GM21528 (cell line): ENCODE data around the gene DIAPH2.

Source experiments
- ATAC-seq: cut with Tn5 transposase; IDR thresholded peaks from one replicate; pipeline ENCODE4 v1.9.1; 2021; ENCODE audit warnings: mild to moderate bottlenecking, moderate library complexity; ENCODE audit not compliant: unreplicated experiment, low FRiP score

Gene DIAPH2

GRCh38 chrX:96918864-96919263 lies 234.2 kb downstream of the DIAPH2 start:
- ATAC-seq = no peak

DNA sequence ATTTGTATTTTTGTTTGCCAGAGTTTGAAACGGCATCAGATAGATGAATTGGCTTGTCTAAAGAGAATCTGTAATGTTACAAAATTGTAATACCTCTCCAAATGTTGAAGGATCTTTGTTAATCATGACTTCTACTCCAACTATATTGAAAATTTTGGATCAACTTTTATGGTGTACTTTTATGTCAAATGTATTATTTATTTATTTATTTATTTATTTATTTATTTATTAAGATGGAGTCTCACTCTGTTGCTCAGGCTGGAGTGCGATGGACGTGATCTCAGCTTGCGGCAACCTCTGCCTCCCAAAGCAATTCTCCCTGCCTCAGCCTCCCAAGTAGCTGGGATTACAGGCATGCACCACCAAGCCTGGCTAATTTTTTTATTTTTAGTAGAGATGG lies 235.0 kb downstream of the DIAPH2 start:
- ATAC-seq = no peak

DNA sequence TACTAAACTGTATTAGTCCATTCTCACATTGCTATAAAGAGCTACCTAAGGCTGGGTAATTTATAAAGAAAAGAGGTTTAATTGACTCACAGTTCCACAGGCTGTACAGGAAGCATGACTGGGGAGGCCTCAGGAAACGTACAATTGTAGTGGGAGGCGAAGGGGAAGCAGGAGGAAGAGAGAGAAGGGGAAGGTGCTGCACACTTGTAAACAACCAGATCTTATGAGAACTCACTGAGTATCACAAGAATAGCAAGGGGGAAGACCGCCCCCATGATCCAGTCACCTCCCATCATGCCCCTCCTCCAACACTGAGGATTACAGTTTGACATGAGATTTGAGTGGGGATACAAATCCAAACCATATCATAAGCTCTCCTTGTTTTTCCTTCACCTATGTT lies 239.9 kb downstream of the DIAPH2 start:
- ATAC-seq = no peak

DNA sequence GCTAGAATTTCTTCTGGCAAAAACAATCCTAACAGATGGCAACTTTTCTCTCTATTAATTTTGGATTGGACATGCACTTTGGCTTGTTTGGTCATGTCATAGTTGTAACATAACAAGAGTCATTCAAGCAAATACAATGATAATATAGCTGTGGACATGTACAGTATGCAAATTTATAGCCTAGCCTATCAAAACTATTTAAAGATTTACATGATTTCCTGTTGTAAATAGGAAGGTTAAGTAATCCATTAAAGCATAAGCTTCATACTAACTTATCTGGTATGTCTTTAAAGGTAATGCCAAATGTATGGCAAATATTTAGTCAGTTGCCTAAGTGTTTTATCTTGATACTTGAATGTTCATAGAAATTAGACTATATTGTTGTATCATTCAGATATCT lies 244.4 kb downstream of the DIAPH2 start:
- no peak for ATAC-seq

GRCh38 chrX:96957718-96958117 lies 273.1 kb downstream of the DIAPH2 start:
- ATAC-seq = no peak

- no peak for ATAC-seq
These were observed 287.2 kb downstream of the DIAPH2 start for GRCh38 chrX:96971812-96972211.

- no peak for ATAC-seq
These were observed 294.3 kb downstream of the DIAPH2 start for GRCh38 chrX:96978906-96979305.

DNA sequence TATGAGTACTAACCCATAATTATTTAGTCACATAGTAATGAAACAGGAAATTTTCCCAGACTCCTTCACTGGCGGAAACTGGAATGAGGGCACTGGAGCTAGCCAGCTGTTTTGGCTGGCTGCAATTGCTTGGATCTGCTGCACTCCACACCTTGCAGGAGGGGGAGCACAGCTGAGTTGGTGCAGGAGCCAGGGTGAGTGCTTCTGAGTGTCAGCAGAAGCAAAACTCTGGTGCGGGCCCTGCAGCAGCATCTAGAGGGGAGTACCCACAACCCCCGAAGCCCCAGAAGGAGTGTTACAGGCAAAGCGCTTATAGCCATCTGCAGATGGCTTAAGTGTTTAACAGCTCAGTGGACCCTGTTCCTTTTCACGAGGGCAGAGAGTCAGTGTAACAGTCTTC lies 295.1 kb downstream of the DIAPH2 start:
- no peak for ATAC-seq

GRCh38 chrX:96982161-96982560 lies 297.5 kb downstream of the DIAPH2 start:
- no peak for ATAC-seq

GRCh38 chrX:96984538-96984937 lies 299.9 kb downstream of the DIAPH2 start:
- ATAC-seq = no peak

DNA sequence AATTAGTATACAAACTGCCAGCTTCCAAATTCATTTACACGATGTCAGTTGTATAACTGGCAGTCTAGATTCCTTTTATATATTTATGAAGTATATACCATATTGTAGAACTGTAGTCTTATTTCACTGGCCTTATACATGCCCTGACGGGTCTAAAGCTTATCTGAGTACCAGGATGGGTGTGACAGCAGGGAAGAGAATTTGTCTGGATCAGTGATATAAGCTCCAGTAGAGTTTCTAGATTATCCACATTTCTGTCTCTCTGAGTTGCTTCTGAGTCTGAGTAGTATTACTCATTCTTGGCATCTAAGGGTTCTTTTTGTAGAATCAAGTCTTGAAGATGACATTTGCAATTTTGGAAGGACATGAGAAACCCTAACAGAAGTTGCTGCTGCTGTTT lies 300.4 kb downstream of the DIAPH2 start:
- ATAC-seq = no peak

DNA sequence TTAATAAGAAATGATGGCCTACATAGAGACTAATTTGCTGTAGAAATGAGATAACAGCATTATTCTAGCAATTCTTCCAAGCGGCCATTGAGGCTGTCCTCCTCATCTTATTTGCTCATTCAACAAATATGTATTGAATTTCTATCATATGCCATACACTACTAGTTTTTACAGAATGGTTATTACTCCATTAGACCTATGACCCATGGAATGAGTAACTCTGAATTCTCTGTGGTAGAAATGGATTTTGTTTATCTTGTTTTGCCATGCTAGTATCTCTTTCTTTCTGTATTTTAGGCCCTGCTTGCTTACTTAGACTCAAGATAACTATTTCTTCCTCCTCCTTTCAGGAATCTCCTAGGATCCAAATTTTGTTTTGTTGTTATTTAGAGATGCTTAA lies 302.6 kb downstream of the DIAPH2 start:
- ATAC-seq = no peak

DNA sequence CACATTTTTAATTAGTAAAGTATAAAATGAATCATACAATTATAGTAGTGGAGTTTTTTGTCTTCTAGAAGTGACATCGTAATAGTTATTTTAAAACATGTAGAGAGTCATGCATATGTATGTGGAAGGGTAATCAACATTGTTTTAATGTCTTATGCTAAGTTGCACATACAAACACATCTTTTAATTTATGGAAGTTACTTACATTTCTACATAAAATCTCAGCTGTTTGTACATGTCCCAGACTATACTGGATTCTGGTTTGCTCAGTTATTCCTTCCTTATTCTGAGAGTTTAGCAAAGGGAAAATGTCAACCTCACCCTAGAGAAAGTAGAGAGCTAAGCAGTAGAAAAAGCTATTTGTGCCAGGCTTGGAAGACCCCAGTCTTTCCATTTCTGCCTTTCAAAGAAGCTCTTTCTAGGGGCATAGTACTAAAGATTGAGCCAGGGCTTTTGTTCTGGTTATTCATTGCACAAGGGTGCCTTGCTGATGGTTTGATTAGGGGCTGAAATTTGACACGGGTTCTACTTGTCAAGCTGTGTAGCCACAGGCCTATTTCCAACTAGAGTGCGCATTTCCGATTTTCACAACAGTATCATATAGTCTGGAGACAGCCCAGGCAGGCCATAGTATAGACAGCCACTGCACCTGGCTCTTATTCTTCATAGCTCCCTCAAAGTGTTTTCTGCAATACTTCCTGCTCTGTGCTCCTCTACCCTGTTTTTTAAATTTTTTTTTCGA lies 305.4 kb downstream of the DIAPH2 start:
- no peak for ATAC-seq

DNA sequence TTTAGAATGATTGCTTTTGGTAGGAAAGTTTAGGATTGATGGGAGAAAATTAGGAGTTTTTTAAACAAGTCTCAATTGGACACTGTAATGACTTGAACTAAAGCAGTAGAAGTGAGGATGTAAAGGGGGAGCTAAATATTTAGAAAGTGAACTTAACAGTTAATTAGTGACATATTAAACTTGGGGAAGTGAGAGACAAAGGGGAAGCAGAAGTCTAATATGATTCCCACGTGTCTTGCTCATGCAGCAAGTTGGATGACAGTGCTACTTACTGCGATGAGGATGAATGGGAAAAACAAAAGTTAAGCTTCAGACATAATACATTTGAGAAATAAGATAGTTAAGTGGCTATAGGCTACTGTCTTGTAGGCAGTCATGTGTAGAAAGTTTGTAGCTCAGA lies 309.5 kb downstream of the DIAPH2 start:
- ATAC-seq = no peak

DNA sequence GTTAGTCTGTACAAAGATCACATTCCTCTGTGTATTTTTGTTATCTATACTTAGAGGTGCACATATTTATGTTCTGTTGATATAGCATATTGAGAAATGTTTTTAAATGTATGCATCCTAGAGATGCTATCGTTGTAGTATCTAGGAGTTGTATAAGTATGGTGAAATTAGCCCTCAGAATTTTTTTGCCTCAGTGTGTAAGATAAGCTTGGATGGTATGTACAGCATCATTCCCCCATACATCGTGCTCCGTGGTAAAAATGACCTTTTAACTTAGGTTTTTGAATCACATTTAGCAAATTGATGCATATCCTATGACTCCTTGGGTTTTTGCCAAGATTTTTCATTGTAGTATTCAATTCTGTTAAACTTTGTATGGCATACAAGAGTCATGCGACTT lies 312.6 kb downstream of the DIAPH2 start:
- ATAC-seq = no peak

GRCh38 chrX:97000682-97001368 lies 316.2 kb downstream of the DIAPH2 start:
- ATAC-seq = no peak

DNA sequence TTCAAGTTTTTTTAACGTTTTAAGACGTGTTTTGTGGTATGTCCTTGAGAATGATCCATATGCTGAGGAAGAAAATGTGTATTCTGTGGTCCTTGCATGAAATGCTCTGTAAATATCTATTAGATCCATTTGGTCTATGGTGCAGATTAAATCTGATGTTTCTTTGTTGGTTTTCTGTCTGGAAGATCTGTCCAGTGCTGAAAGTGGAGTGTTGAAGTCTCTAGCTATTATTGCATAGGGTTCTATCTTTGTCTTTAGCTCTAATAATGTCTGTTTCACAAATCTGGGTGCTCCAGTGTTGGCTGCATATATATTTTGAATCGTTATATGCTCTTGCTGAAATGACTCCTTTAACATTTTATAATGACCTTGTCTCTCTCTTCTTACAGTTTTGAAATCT lies 321.5 kb downstream of the DIAPH2 start:
- ATAC-seq = no peak

- ATAC-seq = no peak
These were observed 324.7 kb downstream of the DIAPH2 start for GRCh38 chrX:97009391-97009790.

DNA sequence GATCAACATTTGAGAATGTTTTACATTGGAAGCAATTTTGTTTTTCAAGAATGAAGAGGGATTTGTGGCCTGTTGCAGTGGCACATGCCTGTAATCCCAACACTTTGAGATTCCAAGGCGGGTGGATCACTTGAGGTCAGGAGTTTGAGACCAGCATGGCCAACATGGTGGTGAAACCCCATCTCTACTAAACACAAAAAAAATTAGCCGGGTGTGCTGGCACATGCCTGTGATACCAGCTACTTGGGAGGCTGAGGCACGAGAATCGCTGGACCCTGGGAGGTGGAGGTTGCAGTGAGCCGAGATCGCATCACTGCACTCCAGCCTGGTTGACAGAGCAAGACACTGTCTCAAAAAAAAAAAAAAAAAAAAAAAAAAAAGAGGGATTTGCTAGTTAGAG lies 326.9 kb downstream of the DIAPH2 start:
- no peak for ATAC-seq

DNA sequence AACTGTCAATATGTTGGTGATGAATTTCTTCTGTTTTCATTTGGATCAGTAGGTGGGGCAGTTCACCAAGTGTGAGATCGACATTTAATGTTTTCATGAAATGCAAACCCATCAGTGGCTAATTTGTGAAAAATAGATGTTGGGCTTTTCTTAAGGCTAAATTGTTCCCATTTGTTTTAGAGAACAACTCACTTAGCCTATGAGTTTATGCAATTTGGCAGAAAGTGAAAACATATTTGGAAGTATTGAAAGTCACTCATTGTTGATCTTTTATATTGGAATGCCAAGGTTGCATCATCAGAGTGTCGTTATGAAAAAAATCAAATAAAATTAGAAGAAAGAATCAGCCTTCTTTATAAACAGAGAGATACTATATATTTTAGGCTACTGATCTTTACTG lies 331.5 kb downstream of the DIAPH2 start:
- ATAC-seq = no peak

GRCh38 chrX:97021680-97022079 lies 337.0 kb downstream of the DIAPH2 start:
- no peak for ATAC-seq

- ATAC-seq = no peak
These were observed 341.8 kb downstream of the DIAPH2 start for GRCh38 chrX:97026406-97026805.
